Fibroblast of villous mesenchyme (primary cell): Measurements from ENCODE around the gene SMARCA1. TPM values are rescaled to one million over a fixed set of nuclear protein-coding genes. Genes with fewer than 3 reads are reported as not detected.

Experiments
- DNase-seq: peaks from one replicate; pipeline ENCODE4 v3.0.0-alpha.2; 2010; ENCODE audit warnings: low read depth
- H3K4me3 ChIP-seq: 2 replicates; pipeline ENCODE4 v1.5.1; 2011; ENCODE audit warnings: low read depth, mild to moderate bottlenecking, low read length
- CTCF ChIP-seq: IDR thresholded peaks from 2 replicates; pipeline ENCODE4 v1.5.1; 2012; ENCODE audit warnings: low read depth, mild to moderate bottlenecking, low read length; ENCODE audit not compliant: insufficient read depth
- total RNA-seq: library from RNA; depleted of rRNA; stranded (reverse); fragments of >200 nt; gene quantifications from 2 replicates; pipeline ENCODE4 v1.2.3, GENCODE V29; 2012

Gene SMARCA1
- total RNA-seq, 1 donor, result 93.3 TPM

GRCh38 chrX:129530410-129530809 lies 7.1 kb upstream of the SMARCA1 start:
- no peak for DNase-seq
- no peak overlapping the region for H3K4me3 ChIP-seq
- TF ChIP-seq CTCF, result no peak

GRCh38 chrX:129529685-129530281 lies 6.5 kb upstream of the SMARCA1 start:
- no peak overlapping the region for H3K4me3 ChIP-seq
- no peak for TF ChIP-seq CTCF
- peak; percentile 14 for DNase-seq

- DNase-seq, result no peak
- H3K4me3 ChIP-seq, result no peak overlapping the region
- no peak for TF ChIP-seq CTCF
Measured at GRCh38 chrX:129525896-129526295, 2.6 kb upstream of the SMARCA1 start.

GRCh38 chrX:129525162-129525561 lies 1.9 kb upstream of the SMARCA1 start:
- no peak for DNase-seq
- no peak overlapping the region for H3K4me3 ChIP-seq
- TF ChIP-seq CTCF, result no peak

- DNase-seq, result no peak
- TF ChIP-seq CTCF, result no peak
- no peak overlapping the region for H3K4me3 ChIP-seq
Measured at GRCh38 chrX:129524250-129524850, 1.1 kb upstream of the SMARCA1 start.

GRCh38 chrX:129522184-129523078 lies 859 bp downstream of the SMARCA1 start:
- H3K4me3 ChIP-seq, result peak overlapping the region; percentile 81
- TF ChIP-seq CTCF, result peak; percentile 23
- peak; percentile 80 for DNase-seq
